Activated effector memory CD4-positive, alpha-beta T cell treated with Interleukin-2 at 50 U/mL for 16 hours (primary cell): Measurements from ENCODE around the gene LHFPL6.

ENCODE experiments used
- DNase-seq: peaks from one replicate; pipeline ENCODE4 v3.0.0-alpha.2; 2020

The LHFPL6 gene

GRCh38 chr13:39461685-39462266, 141.2 kb downstream of the LHFPL6 start:
- DNase-seq = no peak

- DNase-seq = no peak
These were observed 145.7 kb downstream of the LHFPL6 start for GRCh38 chr13:39457274-39457673.

- no peak for DNase-seq
These were observed 147.3 kb downstream of the LHFPL6 start for GRCh38 chr13:39455521-39456175.

DNA sequence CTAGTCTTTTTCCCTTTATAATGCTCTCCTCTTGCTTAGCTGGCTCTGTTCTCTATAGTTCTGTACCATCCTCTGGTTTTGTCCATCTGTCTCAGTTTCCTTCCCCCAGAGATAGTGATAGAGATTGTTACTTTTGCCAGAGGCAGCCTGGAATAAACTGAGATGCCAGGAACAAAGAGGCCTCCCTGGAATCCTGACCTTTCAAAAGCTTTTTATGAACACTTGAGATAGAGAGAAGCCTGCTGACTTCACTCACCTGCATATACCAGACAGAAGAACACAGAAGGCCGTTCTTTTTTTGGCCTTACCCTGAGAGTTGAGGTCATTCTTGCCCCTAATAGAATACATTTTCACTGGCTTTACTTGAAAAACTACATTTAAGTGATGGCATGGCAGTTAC, 150.2 kb downstream of the LHFPL6 start:
- DNase-seq = no peak

- DNase-seq = no peak
These were observed 150.6 kb downstream of the LHFPL6 start for GRCh38 chr13:39452417-39452816.

DNA sequence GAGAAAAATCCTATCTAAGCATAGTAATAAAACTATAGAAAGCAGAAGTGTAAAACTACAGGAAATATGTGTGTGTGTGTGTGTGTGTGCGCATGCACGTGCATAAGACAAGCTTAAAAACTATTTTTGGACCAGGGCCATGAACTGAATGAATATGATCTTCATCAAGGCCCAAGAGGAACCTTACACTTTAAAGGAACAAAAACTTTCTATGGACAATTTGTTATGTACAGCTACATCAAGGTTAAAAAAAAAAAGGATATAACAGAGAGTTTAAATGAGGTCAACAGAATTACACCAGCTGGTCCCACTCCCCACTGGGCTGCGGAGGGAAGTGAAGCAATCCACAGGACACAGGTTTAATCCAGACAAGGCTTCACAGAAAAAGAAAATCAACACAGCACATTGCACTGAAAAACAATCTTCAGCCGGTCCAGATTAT, 151.1 kb downstream of the LHFPL6 start:
- no peak for DNase-seq

- DNase-seq = no peak
These were observed 151.7 kb downstream of the LHFPL6 start for GRCh38 chr13:39451301-39451700.

GRCh38 chr13:39450176-39450575, 152.8 kb downstream of the LHFPL6 start:
- DNase-seq = no peak

GRCh38 chr13:39448834-39449233, 154.2 kb downstream of the LHFPL6 start:
- no peak for DNase-seq

DNA sequence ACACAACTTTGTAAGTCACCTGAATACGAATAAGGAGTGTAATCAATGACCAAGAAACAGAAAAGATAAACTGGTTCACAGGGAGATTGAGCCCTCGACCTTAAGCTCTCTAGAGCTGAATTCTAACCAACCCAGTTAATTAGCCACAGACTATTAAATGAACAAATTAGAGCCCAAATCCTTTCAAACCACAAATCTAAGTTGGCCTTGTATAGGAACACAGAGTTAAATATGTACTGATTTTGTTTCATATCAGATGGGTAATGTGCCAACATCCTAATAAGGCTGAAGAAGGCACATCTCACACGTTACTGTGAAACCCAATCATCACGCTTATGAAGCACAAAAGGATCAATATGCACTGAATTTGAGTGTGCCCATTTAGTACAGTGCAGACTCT, 156.1 kb downstream of the LHFPL6 start:
- no peak for DNase-seq

GRCh38 chr13:39444866-39445265, 158.1 kb downstream of the LHFPL6 start:
- no peak for DNase-seq

GRCh38 chr13:39433651-39434050, 169.3 kb downstream of the LHFPL6 start:
- no peak for DNase-seq

GRCh38 chr13:39432196-39432595, 170.8 kb downstream of the LHFPL6 start:
- no peak for DNase-seq

- DNase-seq = no peak
These were observed 180.0 kb downstream of the LHFPL6 start for GRCh38 chr13:39422845-39423565.

- no peak for DNase-seq
These were observed 183.1 kb downstream of the LHFPL6 start for GRCh38 chr13:39419876-39420275.

GRCh38 chr13:39419068-39419467, 183.9 kb downstream of the LHFPL6 start:
- no peak for DNase-seq

- DNase-seq = no peak
These were observed 184.6 kb downstream of the LHFPL6 start for GRCh38 chr13:39418424-39418823.

DNA sequence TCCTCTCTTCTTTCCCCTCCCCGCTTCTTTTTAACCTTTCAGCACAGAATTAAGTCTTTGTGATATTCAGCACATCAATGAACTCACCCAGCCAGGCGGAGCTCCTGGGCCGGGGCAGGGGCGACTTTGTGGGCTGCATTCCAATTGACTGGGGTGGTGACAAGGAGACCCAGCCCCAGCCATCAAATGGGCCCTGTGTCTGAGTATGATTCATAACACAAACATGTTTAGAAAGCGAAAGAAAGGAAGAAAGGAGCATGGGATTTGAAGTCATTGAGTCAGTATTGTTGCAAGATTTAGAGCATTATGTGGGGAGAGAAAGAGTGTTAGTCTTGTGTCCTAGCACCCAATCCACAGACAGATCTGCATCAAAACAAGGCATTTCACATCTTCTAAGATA, 185.3 kb downstream of the LHFPL6 start:
- DNase-seq = no peak

DNA sequence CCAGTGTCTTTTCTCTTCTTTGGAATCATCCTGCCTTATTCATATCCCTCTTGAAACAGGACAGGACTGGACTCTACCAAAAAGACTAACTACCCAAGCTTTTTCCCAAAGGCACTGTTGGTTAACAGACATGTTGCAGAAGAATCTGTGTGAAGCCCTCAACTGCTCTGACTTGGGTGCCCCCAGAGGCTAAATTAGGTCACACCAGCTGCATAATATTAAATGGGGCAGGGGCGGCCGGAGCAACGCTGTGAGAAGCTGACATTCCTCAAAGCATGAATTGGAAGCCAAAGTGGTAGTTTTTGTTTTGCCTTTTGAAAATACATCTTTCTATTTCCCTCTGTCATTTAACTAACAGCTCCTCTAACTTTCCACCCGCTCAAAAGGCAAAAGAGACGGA, 185.9 kb downstream of the LHFPL6 start:
- DNase-seq = no peak

- no peak for DNase-seq
These were observed 187.8 kb downstream of the LHFPL6 start for GRCh38 chr13:39415008-39415802.

GRCh38 chr13:39414339-39414738, 188.7 kb downstream of the LHFPL6 start:
- no peak for DNase-seq

DNA sequence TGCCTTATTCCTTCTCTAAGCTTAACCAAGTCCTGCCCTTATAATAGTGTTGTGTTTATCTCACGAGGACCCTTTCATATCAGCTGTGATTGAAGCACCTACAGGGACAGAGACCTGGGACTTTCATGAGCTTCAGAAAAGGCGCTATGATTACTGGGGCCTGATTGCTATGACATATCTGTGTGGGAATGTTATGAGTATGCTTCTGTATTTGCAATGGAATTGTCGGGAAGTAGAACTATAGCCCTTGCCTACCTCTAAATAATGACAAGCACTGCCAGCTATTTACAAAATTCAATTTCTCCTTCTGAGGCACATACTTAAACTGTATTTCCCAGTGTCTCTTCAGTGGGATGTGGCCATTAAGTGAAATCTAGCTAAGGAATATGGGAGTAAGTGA, 191.5 kb downstream of the LHFPL6 start:
- no peak for DNase-seq

- DNase-seq = no peak
These were observed 192.0 kb downstream of the LHFPL6 start for GRCh38 chr13:39410964-39411363.
